Activated CD4-positive, alpha-beta T cell treated with anti-CD3 and anti-CD28 coated beads, Interleukin-2, amount 50 U/mL, for 48 hours (primary cell): ENCODE measurements around the gene ADAMTS8.
A peak's percentile ranks its signal among the peaks of the same experiment; 100 is the strongest.

ENCODE experiments used
- DNase-seq, 2 experiments: peaks; one replicate each; pipeline ENCODE4 v3.0.0-alpha.2; 2020

ADAMTS8 gene

GRCh38 chr11:130389335-130389935 lies 39.0 kb downstream of the ADAMTS8 start:
- no peak for DNase-seq

DNA sequence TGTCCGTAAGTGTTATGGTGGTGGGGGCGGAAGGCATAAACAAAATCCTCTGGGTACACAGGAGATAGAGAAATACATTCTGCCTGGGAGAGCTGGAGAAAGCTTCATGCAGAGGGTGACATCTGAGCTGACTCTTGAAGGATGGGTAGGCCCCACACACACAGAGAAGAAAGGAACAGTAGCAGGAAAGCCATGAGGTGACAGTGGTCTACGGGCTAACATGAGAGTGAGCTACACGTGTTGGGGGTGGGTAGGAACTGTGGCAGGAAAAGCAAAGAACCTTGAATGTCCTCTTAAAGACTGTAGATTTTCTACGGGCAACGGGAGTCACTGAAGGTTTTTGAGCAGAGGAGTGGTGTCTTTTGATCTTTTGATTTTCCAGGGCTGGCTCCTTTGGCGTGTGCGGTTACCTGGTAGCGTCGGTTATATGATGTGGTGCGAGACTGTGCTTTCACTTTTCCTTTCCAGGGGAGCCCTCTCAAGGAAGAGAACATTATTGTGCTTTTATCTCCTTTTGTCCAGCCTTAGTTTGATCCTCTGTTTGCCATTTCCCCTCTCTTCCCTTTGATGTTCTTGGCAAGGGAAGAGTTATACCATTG lies 39.7 kb downstream of the ADAMTS8 start:
- peak in 1 of 2 experiments; percentile 14 for DNase-seq

DNA sequence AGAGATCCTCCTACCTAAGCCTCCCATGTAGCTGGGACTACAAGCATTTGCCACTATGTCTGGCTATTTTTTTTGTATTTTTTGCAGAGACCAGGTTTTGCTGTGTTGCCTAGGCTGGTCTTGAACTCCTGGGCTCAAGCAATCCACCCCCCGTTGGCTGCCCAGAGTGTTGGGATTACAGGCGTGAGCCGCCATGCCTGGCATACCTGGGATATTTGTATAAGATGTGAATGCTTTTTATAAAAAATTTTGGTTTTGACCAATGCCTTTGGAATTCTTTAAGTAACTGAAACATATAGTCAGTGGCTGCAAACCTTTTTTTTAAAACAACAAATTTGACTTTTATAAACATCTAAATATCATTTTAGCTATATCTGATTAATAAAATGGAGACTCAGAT lies 42.4 kb downstream of the ADAMTS8 start:
- DNase-seq: no peak

DNA sequence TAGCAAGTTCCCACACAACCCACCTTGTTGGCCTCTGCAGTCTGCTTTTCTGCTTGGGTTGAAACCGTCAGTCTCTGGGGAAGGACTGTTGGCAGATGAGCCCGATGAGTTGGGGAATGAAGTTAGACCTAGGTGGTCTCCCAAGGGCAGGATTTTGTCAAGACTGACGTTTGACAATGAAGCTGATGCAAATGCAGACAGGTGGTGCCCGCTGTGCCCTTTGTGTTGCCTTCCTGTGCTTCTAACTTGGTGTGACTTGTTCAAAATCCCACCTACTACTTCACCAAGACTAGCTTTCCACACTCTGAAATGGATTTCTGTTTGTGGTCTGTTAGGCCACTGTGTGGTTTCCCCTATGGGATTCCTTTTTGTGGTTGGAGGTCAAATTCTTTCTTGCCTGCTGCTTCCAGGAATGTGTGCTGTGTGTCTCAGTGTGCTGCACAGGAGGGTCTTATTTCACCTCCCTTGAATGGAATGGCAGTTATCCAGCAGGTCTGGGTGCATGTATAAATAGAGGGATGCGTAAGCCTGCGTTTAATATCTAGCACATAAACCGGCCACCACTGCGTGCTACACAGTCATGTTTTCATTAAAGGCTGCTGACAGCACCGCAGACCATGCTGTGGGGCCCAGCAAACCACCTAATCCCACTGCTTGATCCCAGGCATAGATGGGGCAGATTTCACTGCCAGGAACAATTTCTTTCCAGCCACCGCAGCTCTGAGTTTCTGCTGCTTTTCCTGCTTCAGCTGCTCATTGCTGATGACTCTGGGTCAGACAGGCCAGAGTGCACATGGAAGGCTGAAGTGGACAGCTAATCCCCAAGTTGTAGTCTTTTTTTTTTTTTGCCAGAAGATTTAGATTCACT lies 44.8 kb downstream of the ADAMTS8 start:
- DNase-seq: no peak

DNA sequence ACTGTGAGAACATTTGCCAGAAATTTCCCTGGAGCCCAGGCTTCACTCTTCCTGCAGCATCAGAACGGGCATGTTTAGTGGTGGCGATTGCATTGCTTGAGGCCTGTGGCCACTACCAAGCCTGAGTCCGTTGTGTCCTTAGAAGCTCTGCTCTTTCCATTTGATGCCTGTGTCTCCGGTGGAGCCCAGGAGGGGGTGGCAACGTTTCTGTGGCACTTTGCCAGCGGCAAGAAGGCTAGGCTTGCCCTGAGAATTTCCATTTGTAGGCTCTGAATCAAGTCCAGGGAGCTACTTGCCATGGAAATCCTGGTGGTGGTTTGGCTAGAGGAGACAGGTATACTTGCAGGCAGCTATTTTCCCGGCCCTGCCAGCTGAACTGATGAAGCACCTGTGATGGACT lies 47.1 kb downstream of the ADAMTS8 start:
- no peak for DNase-seq

DNA sequence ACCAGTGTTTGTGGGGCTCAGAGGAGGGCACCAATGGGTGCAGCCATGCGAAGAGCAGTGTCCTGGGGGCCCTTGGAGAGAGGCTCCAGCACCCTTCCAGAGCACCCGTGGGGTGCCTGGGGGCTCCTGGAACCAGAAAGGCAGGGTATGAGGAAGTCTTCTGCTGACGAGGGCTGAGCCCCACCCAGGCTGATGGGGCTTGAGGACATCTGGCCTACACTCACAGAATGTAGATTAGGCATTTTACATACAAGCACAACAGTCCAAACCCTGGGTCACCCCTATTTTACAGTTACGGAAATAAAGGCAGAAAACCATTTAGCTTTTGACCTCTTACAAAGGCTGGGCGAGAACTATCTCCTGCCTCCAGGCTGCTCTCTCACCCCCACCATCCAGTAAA lies 47.6 kb downstream of the ADAMTS8 start:
- DNase-seq: no peak

DNA sequence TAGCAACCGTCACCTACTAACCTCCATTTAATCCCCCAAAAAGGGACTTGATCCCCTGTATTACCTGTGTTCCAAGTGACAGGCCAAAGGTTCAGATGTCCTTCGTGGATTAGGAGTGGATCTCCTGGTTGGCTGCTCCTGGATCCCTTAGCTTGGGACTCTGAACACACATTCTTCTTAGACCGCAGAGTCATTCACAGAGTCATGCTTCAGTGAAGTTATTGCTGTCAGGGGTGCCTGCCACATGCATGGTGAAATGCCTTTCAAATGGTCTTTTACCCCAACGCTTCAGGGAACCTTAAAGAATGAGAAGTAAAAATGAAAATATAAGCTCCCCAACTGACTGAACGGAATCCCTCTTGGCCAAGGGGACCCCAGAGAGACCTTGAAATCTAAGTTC lies 49.1 kb downstream of the ADAMTS8 start:
- DNase-seq: no peak

- no peak for DNase-seq
Measured at GRCh38 chr11:130370845-130371590, 57.4 kb downstream of the ADAMTS8 start.

DNA sequence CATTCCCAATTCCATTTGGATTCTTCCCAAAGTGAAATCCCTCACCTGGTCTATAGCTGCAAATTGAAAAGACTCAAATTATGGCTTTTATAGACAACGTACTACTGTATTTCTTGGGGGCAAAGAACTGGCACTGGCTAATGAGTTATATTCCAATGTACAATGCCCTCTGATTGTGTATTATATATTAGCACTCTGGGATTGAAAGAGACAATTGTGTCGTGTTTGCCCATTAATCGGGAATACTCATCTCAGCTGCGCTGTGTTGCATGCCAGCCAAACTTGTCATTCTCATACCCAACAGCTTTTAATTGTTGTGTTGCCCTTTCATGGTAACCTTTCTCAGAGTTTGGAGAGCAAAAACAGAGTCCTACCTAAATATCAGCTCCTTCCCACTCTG lies 58.7 kb downstream of the ADAMTS8 start:
- no peak for DNase-seq

DNA sequence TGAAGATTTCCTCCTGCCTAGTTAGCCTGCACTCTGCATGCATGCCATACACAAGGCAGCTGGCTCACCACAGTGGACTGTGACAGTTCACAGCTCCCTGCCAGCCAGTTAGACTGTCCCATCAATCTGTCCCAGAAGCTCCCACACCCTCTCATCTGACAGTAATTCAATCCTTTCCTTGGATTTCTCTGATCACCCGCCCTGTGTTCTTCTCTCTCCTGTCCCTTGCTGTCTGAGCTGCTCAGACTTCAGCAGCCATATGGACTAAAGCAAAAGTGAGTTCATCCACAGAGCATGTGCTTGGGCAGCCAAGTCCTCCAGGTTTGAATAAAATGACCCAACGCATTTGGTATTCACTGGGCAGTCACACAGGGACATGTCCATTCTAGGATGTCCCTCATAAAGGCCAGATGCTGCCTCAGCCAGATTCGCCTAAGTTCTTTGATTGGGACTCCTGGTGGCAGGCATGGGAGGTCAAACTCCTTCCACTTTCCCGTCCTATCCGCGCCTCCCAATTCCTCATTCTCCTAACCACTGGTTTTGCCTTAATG lies 59.2 kb downstream of the ADAMTS8 start:
- no peak for DNase-seq

- no peak for DNase-seq
Measured at GRCh38 chr11:130359419-130359818, 69.0 kb downstream of the ADAMTS8 start.

DNA sequence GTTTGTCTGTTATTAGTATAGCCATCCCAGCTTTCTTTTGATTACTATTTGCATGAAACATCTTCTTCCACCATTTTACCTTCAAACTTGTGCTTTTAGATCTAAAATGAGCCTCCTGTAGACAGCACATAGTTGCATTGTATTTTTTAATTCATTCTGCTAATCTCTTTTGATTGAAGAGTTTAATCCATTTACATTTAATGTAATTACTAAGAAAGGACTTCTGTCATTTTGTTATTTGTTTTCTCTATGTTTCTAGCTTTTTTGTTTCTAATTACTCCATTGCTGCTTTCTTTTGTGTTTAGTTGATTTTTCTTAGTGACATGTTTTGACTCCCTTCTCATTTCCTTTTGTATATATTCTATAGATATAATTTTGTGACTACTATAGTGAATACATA lies 70.0 kb downstream of the ADAMTS8 start:
- no peak for DNase-seq
